CD4-positive, alpha-beta T cell (primary cell): ENCODE measurements around the gene CD82. TPM values are rescaled to one million over a fixed set of nuclear protein-coding genes. Genes with fewer than 3 reads are reported as not detected.
"Not testable (repeated sequence)": the region's sequence is repeated elsewhere in the genome, so short reads cannot be mapped to it uniquely, and the experiment has no call there.

Experiments used
- ATAC-seq: fragments of 200-7000 bp; cut with Tn5 transposase; one replicate; pipeline ENCODE4 v1.10.0; 2022; ENCODE audit warnings: mild to moderate bottlenecking; ENCODE audit not compliant: poor library complexity
- CTCF ChIA-PET: fragments of 350-600 bp; sonication (Branson Sonifier 250); formaldehyde crosslinking; loops from one replicate; lab custom pipeline; 2021; ENCODE audit warnings: antibody characterized with exemption, inconsistent platforms; lab: Charles Lee
- POLR2A ChIA-PET: fragments of 350-600 bp; sonication (Branson Sonifier 250); formaldehyde crosslinking; loops from one replicate; lab custom pipeline; 2021; ENCODE audit warnings: antibody characterized with exemption, inconsistent platforms; lab: Charles Lee
- DNase-seq, 14 experiments: peaks; one replicate each; pipeline ENCODE4 v3.0.0-alpha.2; 2013 to 2020; ENCODE audit warnings: mixed read lengths in 2 of 14
- H3K27ac ChIP-seq, 2 donors: one replicate each; pipeline versions ENCODE4 v1.5.1 to v1.7.0; 2013; ENCODE audit warnings: low read length in 2 of 2, low read depth in 1 of 2, mild to moderate bottlenecking in 1 of 2
- H3K27me3 ChIP-seq, 2 experiments: 1 replicate in 1 of 2; 2 replicates in 1 of 2; pipeline versions ENCODE4 v1.6.1 to v1.7.0; 2013; ENCODE audit warnings: low read length in 2 of 2, control low read depth in 1 of 2, mild to moderate bottlenecking in 1 of 2, moderate library complexity in 1 of 2; ENCODE audit not compliant: insufficient read depth in 2 of 2, control insufficient read depth in 1 of 2
- H3K36me3 ChIP-seq: one replicate; pipeline ENCODE4 v1.6.1; 2013; ENCODE audit warnings: low read length, control low read depth; ENCODE audit not compliant: insufficient read depth
- H3K4me1 ChIP-seq: one replicate; pipeline ENCODE4 v1.6.1; 2013; ENCODE audit warnings: low read length, control low read depth; ENCODE audit not compliant: insufficient read depth
- H3K4me3 ChIP-seq: one replicate; pipeline ENCODE4 v1.5.1; 2013; ENCODE audit warnings: mild to moderate bottlenecking, low read length, moderate library complexity
- H3K9me3 ChIP-seq, 2 experiments: 1 replicate in 1 of 2; 2 replicates in 1 of 2; pipeline versions ENCODE4 v1.6.1 to v1.7.0; 2013; ENCODE audit warnings: low read length in 2 of 2, mild to moderate bottlenecking in 2 of 2, control low read depth in 1 of 2, moderate library complexity in 1 of 2; ENCODE audit not compliant: control insufficient read depth in 1 of 2, insufficient read depth in 1 of 2
- H3K27ac Mint-ChIP-seq: one replicate; pipeline ENCODE4 v1.8.0; 2020; ENCODE audit warnings: mixed read lengths
- H3K27me3 Mint-ChIP-seq: one replicate; pipeline ENCODE4 v1.8.0; 2021; ENCODE audit warnings: mixed read lengths
- H3K36me3 Mint-ChIP-seq: one replicate; pipeline ENCODE4 v1.8.0; 2021; ENCODE audit warnings: low read depth, mixed read lengths
- H3K4me1 Mint-ChIP-seq: one replicate; pipeline ENCODE4 v1.8.0; 2021; ENCODE audit warnings: low read depth, mixed read lengths
- H3K4me3 Mint-ChIP-seq: one replicate; pipeline ENCODE4 v1.8.0; 2020; ENCODE audit warnings: mild to moderate bottlenecking, mixed read lengths
- H3K9me3 Mint-ChIP-seq: one replicate; pipeline ENCODE4 v1.8.0; 2020; ENCODE audit warnings: mixed read lengths
- CTCF ChIP-seq: fragments of 200-600 bp; IDR thresholded peaks from one replicate; pipeline ENCODE4 v1.8.0; 2022; ENCODE audit warnings: antibody characterized with exemption, mild to moderate bottlenecking
- intact Hi-C, 2 experiments: fragments of 100-400 bp; cut with DNase I in 1 of 2; cut with micrococcal nuclease in 1 of 2; formaldehyde crosslinking; loops; one replicate each; pipeline versions ENCODE4 v1.15.1 to v1.9.0; 2023 to 2025; cut with DNase I, micrococcal nuclease
- total RNA-seq, 174 experiments: library from RNA in 2 of 174; stranded (reverse) in 2 of 174; gene quantifications; one replicate each; pipeline ENCODE4 v1.2.3 and lab custom pipeline; 2021 to 2026

The CD82 gene
- total RNA-seq, 2 experiments from 2014 or later: 33.8 to 37.3 TPM

GRCh38 chr11:44645827-44646226 lies 80.4 kb downstream of the CD82 start:
- Mint-ChIP-seq H3K4me3 (no peak overlapping the region), H3K27ac (no peak overlapping the region), H3K9me3 (peaks cover 10% of the 10 kb centered on the region), H3K4me1 (no peaks in the 10 kb centered on the region), H3K36me3 (no peaks in the 10 kb centered on the region), H3K27me3 (peaks cover 37% of the 10 kb centered on the region)
- Histone ChIP-seq H3K4me3 (no peak overlapping the region), H3K27ac (no peak overlapping the region), H3K4me1 (no peaks in the 10 kb centered on the region), H3K9me3 (peaks cover 0 to 22% of the 10 kb centered on the region in 2 experiments), H3K27me3 (peaks cover 0 to 4% of the 10 kb centered on the region in 2 experiments), H3K36me3 (no peaks in the 10 kb centered on the region)
- TF ChIP-seq CTCF: no peak
- ChIA-PET CTCF (interaction anchor here (0.6 kb wide), 1 partner anchor 70 kb away, joined by 3 read pairs; no protein-coding TSS in a partner anchor), POLR2A (no interaction called here)
- no peak for DNase-seq
- intact Hi-C loops: loop anchor here in 1 of 2 experiments (10.0 kb wide), 1 partner anchor 459 kb away; no protein-coding TSS in a partner anchor
- no peak for ATAC-seq

GRCh38 chr11:44647255-44647955 lies 81.9 kb downstream of the CD82 start:
- CTCF ChIA-PET, H3K36me3 Mint-ChIP-seq, POLR2A ChIA-PET, H3K4me3 ChIP-seq, H3K4me1 ChIP-seq, DNase-seq, H3K27ac Mint-ChIP-seq, H3K27me3 ChIP-seq, H3K27ac ChIP-seq, H3K9me3 Mint-ChIP-seq, H3K4me3 Mint-ChIP-seq, ATAC-seq, H3K36me3 ChIP-seq, H3K4me1 Mint-ChIP-seq: not testable (repeated sequence)
- intact Hi-C loops: loop anchor here in 1 of 2 experiments (10.0 kb wide), 1 partner anchor 457 kb away; no protein-coding TSS in a partner anchor
- peaks cover 52% of the 10 kb centered on the region for H3K27me3 Mint-ChIP-seq
- H3K9me3 ChIP-seq: peaks cover 6 to 18% of the 10 kb centered on the region in 2 experiments

GRCh38 chr11:44648109-44648508 lies 82.6 kb downstream of the CD82 start:
- CTCF ChIA-PET: no interaction called here
- ATAC-seq (no peak), DNase-seq (no peak)
- H3K4me3 ChIP-seq: no peak overlapping the region
- Mint-ChIP-seq H3K27me3 (peaks cover 52% of the 10 kb centered on the region), H3K9me3 (peaks cover 4% of the 10 kb centered on the region), H3K36me3 (no peaks in the 10 kb centered on the region), H3K4me1 (peaks cover 5% of the 10 kb centered on the region), H3K27ac (no peak overlapping the region), H3K4me3 (no peak overlapping the region)
- peaks cover 6 to 11% of the 10 kb centered on the region in 2 experiments for H3K9me3 ChIP-seq
- POLR2A ChIA-PET: no interaction called here
- H3K27ac ChIP-seq: no peak overlapping the region
- no peaks in the 10 kb centered on the region for H3K36me3 ChIP-seq
- peaks cover 3% of the 10 kb centered on the region for H3K4me1 ChIP-seq
- no peak for TF ChIP-seq CTCF
- intact Hi-C loops: loop anchor here in 1 of 2 experiments (10.0 kb wide), 1 partner anchor 457 kb away; no protein-coding TSS in a partner anchor
- peaks cover 4 to 6% of the 10 kb centered on the region in 2 experiments for H3K27me3 ChIP-seq
